NCI-H748 (cell line): ENCODE results near the gene C8A.

ENCODE experiments used
- DNase-seq: peaks from one replicate; lab custom pipeline; 2025; ENCODE audit not compliant: unreplicated experiment; lab: John Stamatoyannopoulos, UW

Gene C8A

GRCh38 chr1:56854521-56855099, at the start of gene C8A:
Gene C8A (plus strand): TSS chr1:56854797. CDS start chr1:56854902, 105 bp downstream.
- DNase-seq: no peak

- no peak for DNase-seq
Measured at GRCh38 chr1:56806804-56807203, 47.8 kb upstream of the C8A start.

- no peak for DNase-seq
Measured at GRCh38 chr1:56808410-56808809, 46.2 kb upstream of the C8A start.

- DNase-seq: no peak
Measured at GRCh38 chr1:56811331-56811730, 43.3 kb upstream of the C8A start.

- DNase-seq: no peak
Measured at GRCh38 chr1:56814205-56814604, 40.4 kb upstream of the C8A start.

GRCh38 chr1:56816264-56816663, 38.3 kb upstream of the C8A start:
- no peak for DNase-seq

- DNase-seq: no peak
Measured at GRCh38 chr1:56816909-56817308, 37.7 kb upstream of the C8A start.

- DNase-seq: no peak
Measured at GRCh38 chr1:56817716-56818463, 36.7 kb upstream of the C8A start.

- DNase-seq: peak; percentile 29
Measured at GRCh38 chr1:56819387-56819899, 35.2 kb upstream of the C8A start, which contains the start of gene FYB2. Gene FYB2 (minus strand): TSS chr1:56819404. CDS start chr1:56819290, 114 bp downstream.

- DNase-seq: peak; percentile 86
Measured at GRCh38 chr1:56820755-56821461, 33.7 kb upstream of the C8A start.

GRCh38 chr1:56821462-56821797, 33.2 kb upstream of the C8A start:
- peak; percentile 75 for DNase-seq

GRCh38 chr1:56824271-56824670, 30.3 kb upstream of the C8A start:
- DNase-seq: no peak

GRCh38 chr1:56824938-56825337, 29.7 kb upstream of the C8A start:
- DNase-seq: peak; percentile 98

- DNase-seq: no peak
Measured at GRCh38 chr1:56825436-56825835, 29.2 kb upstream of the C8A start.

GRCh38 chr1:56827711-56828110, 26.9 kb upstream of the C8A start:
- no peak for DNase-seq

GRCh38 chr1:56830052-56830451, 24.5 kb upstream of the C8A start:
- no peak for DNase-seq

GRCh38 chr1:56831871-56832693, 22.5 kb upstream of the C8A start:
- peak; percentile 53 for DNase-seq

- no peak for DNase-seq
Measured at GRCh38 chr1:56833088-56833487, 21.5 kb upstream of the C8A start.

GRCh38 chr1:56834137-56834900, 20.3 kb upstream of the C8A start:
- no peak for DNase-seq

- no peak for DNase-seq
Measured at GRCh38 chr1:56835657-56836056, 18.9 kb upstream of the C8A start.
